K562 (cell line): ENCODE data around the gene MOB1A. TPM values are rescaled to one million over a fixed set of nuclear protein-coding genes. Genes with fewer than 3 reads are reported as not detected.

Experiments
- BRD9 ChIP-seq: fragments of 450-650 bp; IDR thresholded peaks from 2 replicates; pipeline ENCODE4 v1.6.1; 2018; ENCODE audit warnings: low read depth; ENCODE audit not compliant: partially characterized antibody
- CBFA2T3 ChIP-seq: fragments of 450-650 bp; IDR thresholded peaks from 2 replicates; pipeline ENCODE4 v1.6.1; 2017
- CREBBP ChIP-seq: IDR thresholded peaks from one replicate; pipeline ENCODE4 v1.6.1; 2012; ENCODE audit warnings: low read depth, mild to moderate bottlenecking, control low read depth, inconsistent platforms, low read length
- CTCF ChIP-seq, 3 experiments: IDR thresholded peaks in 2 of 3; conservative IDR thresholded peaks in 1 of 3; 2 replicates each; pipeline ENCODE4 v1.5.1; 2011 to 2012; ENCODE audit warnings: low read length in 3 of 3, mild to moderate bottlenecking in 3 of 3, control low read depth in 2 of 3, improper control_type of control experiment in 1 of 3, inconsistent platforms in 1 of 3, low read depth in 1 of 3, mixed read lengths in 1 of 3, moderate library complexity in 1 of 3; ENCODE audit not compliant: insufficient read depth in 2 of 3
- GABPA ChIP-seq: fragments of 200-800 bp; sonication (Bioruptor generic); conservative IDR thresholded peaks from 2 replicates; pipeline ENCODE4 v1.6.1; 2016; ENCODE audit warnings: low read depth, missing genetic modification characterization, missing compliant biosample characterization
- HDAC2 ChIP-seq: fragments of 450-650 bp; IDR thresholded peaks from 2 replicates; pipeline ENCODE4 v1.6.1; 2016; ENCODE audit warnings: mild to moderate bottlenecking
- NEUROD1 ChIP-seq: fragments of 150-350 bp; IDR thresholded peaks from 2 replicates; pipeline ENCODE4 v1.6.1; 2014; ENCODE audit warnings: borderline replicate concordance, low read length, low read depth; ENCODE audit not compliant: partially characterized antibody
- PHF8 ChIP-seq: fragments of 200-600 bp; sonication (generic); IDR thresholded peaks from 2 replicates; pipeline ENCODE4 v1.6.1; 2012; ENCODE audit warnings: mixed run types, mild to moderate bottlenecking, inconsistent platforms, low read length, moderate library complexity, borderline replicate concordance
- SUPT5H ChIP-seq: fragments of 450-650 bp; IDR thresholded peaks from 2 replicates; pipeline ENCODE4 v1.6.1; 2016
- ZNF57 ChIP-seq: fragments of 450-650 bp; formaldehyde crosslinking; IDR thresholded peaks from 2 replicates; pipeline ENCODE4 v1.4.0; 2020; ENCODE audit warnings: mild to moderate bottlenecking, moderate library complexity
- ZNF609 ChIP-seq: sonication (generic); formaldehyde crosslinking; IDR thresholded peaks from 2 replicates; pipeline ENCODE4 v1.8.1; 2023; ENCODE audit warnings: missing genetic modification reagents, mild to moderate bottlenecking, borderline replicate concordance
- ZNF668 ChIP-seq: fragments of 250-450 bp; sonication (Bioruptor Pico); IDR thresholded peaks from 2 replicates; pipeline ENCODE4 v1.8.0; 2022; ENCODE audit warnings: mild to moderate bottlenecking, inconsistent platforms
- polyA plus RNA-seq, 8 experiments: library from polyadenylated mRNA; depleted of rRNA in 4 of 8; stranded (reverse) in 5 of 8; unstranded in 3 of 8; fragments of >200 nt; fragmentation: Nextera tagmentation in 2 of 8; fragmentation: Illumina TruSeq in 1 of 8; extraction: Ambion mirVana in 2 of 8; extraction: Trizol in 1 of 8; gene quantifications; 2 replicates each; pipeline versions ENCODE4 v1.2.1 to v1.2.3, GENCODE V29; 2011 to 2014; ENCODE audit warnings: inconsistent platforms in 1 of 8, missing spikeins in 1 of 8
- total RNA-seq, 7 experiments: library from RNA; depleted of rRNA in 6 of 7; stranded (reverse); fragments of >200 nt in 6 of 7; fragmentation: Illumina TruSeq in 2 of 7; extraction: Trizol in 2 of 7; gene quantifications; 2 replicates each; pipeline versions ENCODE4 v1.2.1 to v1.2.3, GENCODE V29; 2011 to 2021; ENCODE audit warnings: low replicate concordance in 1 of 7
- TF ChIP-seq, protein P1 (sequence below): fragments of 200-800 bp; sonication (Bioruptor generic); IDR thresholded peaks from 2 replicates; pipeline ENCODE4 v1.6.1; 2017; ENCODE audit warnings: missing genetic modification characterization, missing compliant biosample characterization
- TF ChIP-seq, protein P2 (sequence below): fragments of 450-650 bp; conservative IDR thresholded peaks from 2 replicates; pipeline ENCODE4 v1.6.1; 2016; ENCODE audit warnings: missing genetic modification characterization, low read depth, mild to moderate bottlenecking, control low read depth, missing compliant biosample characterization
- TF ChIP-seq, protein P3 (sequence below): fragments of 450-650 bp; formaldehyde crosslinking; IDR thresholded peaks from 2 replicates; pipeline ENCODE4 v1.4.0; 2020; ENCODE audit warnings: mild to moderate bottlenecking, moderate library complexity

MOB1A gene
- total and polyA plus RNA-seq, 9 of the 15 experiments (the other 6 are each of a cell fraction or from before 2014, with no cell fraction given): 24.8 to 100 (median 60.2) TPM

GRCh38 chr2:74119912-74120825 is 58.5 kb downstream of the MOB1A start (continued):
- TF ChIP-seq, protein P1, sequence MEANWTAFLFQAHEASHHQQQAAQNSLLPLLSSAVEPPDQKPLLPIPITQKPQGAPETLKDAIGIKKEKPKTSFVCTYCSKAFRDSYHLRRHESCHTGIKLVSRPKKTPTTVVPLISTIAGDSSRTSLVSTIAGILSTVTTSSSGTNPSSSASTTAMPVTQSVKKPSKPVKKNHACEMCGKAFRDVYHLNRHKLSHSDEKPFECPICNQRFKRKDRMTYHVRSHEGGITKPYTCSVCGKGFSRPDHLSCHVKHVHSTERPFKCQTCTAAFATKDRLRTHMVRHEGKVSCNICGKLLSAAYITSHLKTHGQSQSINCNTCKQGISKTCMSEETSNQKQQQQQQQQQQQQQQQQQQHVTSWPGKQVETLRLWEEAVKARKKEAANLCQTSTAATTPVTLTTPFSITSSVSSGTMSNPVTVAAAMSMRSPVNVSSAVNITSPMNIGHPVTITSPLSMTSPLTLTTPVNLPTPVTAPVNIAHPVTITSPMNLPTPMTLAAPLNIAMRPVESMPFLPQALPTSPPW (CRISPR knock-in tag): peak; percentile 69
- TF ChIP-seq GABPA (tag): peak; percentile 98
- no peak for TF ChIP-seq ZNF57 (CRISPR knock-in tag)
- TF ChIP-seq BRD9: peak; percentile 55
- no peak for TF ChIP-seq CREBBP
- TF ChIP-seq SUPT5H: peak; percentile 88
- TF ChIP-seq CTCF (IDR thresholded peaks at IDR 0.05 in 2 of 3, conservative IDR thresholded peaks at IDR 0.05 in 1 of 3; ENCODE audit: insufficient read depth in 2 of 3, low read depth in 1 of 3, low read length in 3 of 3): peak; percentile 61 to 84 (median 74)
- TF ChIP-seq NEUROD1: peak; percentile 69
- TF ChIP-seq ZNF609 (CRISPR knock-in tag): no peak
- TF ChIP-seq CBFA2T3: no peak
- TF ChIP-seq, protein P2, sequence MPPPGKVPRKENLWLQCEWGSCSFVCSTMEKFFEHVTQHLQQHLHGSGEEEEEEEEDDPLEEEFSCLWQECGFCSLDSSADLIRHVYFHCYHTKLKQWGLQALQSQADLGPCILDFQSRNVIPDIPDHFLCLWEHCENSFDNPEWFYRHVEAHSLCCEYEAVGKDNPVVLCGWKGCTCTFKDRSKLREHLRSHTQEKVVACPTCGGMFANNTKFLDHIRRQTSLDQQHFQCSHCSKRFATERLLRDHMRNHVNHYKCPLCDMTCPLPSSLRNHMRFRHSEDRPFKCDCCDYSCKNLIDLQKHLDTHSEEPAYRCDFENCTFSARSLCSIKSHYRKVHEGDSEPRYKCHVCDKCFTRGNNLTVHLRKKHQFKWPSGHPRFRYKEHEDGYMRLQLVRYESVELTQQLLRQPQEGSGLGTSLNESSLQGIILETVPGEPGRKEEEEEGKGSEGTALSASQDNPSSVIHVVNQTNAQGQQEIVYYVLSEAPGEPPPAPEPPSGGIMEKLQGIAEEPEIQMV (tag): no peak
- TF ChIP-seq HDAC2: peak; percentile 78; the same call in 1 of the 2 replicates
- no peak for TF ChIP-seq ZNF668
- peak; percentile 94 for TF ChIP-seq PHF8
- TF ChIP-seq, protein P3, sequence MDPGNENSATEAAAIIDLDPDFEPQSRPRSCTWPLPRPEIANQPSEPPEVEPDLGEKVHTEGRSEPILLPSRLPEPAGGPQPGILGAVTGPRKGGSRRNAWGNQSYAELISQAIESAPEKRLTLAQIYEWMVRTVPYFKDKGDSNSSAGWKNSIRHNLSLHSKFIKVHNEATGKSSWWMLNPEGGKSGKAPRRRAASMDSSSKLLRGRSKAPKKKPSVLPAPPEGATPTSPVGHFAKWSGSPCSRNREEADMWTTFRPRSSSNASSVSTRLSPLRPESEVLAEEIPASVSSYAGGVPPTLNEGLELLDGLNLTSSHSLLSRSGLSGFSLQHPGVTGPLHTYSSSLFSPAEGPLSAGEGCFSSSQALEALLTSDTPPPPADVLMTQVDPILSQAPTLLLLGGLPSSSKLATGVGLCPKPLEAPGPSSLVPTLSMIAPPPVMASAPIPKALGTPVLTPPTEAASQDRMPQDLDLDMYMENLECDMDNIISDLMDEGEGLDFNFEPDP (CRISPR knock-in tag): 0 out of 2 replicates have a peak, but pooled peaks have one; percentile 76
